ENCODE measurements around the gene DDIAS. TPM values are rescaled to one million over a fixed set of nuclear protein-coding genes. Genes with fewer than 3 reads are reported as not detected.
A peak's percentile ranks its signal among the peaks of the same experiment; 100 is the strongest.
"Not testable (repeated sequence)": the region's sequence is repeated elsewhere in the genome, so short reads cannot be mapped to it uniquely, and the experiment has no call there.

The DDIAS gene
- total and polyA plus RNA-seq, 2 donors (not counting 3 experiments of a cell fraction or from before 2014, with no cell fraction given) = 4.5 to 9.2 TPM

DNA sequence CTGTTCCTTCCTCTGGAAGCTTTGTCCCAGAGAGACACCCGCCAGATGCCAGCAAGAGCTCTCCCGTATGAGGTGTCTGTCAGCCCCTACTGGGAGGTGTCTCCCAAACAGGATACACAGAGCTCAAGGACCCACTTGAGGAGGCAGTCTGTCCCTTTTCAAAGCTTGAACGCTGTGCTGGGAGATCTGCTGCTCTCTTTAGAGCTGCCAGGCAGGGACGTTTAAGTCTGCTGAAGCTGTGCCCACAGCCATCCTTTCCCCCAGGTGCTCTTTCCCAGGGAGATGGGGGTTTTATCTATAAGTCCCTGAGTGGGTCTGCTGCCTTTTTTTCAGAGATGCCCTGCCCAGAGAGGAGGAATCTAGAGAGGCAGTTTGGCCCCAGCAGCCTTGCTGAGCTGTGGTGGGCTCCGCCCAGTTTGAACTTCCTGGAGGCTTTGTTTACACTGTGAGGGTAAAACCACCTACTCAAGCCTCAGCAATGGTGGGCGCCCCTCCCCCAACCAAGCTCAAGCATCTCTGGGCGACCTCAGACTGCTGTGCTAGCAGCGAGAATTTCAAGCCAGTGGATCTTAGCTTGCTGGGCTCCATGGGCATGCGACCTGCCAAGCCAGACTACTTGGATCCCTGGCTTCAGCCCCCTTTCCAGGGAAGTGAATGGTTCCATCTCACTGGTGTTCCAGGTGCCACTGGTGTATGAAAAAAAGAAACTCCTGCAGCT, 54.4 kb downstream of the DDIAS start:
- dilution Hi-C loops (cut with MboI; ENCODE audit: extremely low pct_ligation_motif_present, low sequenced_read_pairs); H3K36me3 ChIP-seq (ENCODE audit: control insufficient read depth in 2 of 2, extremely low read depth in 1 of 2, insufficient read depth in 2 of 2, low read length in 2 of 2); H3K9me3 ChIP-seq (replicated peaks; ENCODE audit: control insufficient read depth, insufficient read depth, low read length); H3K9me1 ChIP-seq (replicated peaks; ENCODE audit: control insufficient read depth, extremely low read depth, insufficient read depth, low read length); H3K4me1 ChIP-seq (ENCODE audit: control insufficient read depth, extremely low read depth, insufficient read depth, low read length); H3K27me3 ChIP-seq (ENCODE audit: control insufficient read depth in 2 of 2, insufficient read depth in 2 of 2, low read length in 2 of 2); H3K79me2 ChIP-seq (ENCODE audit: control insufficient read depth, insufficient read depth, low read length); POLR2A ChIA-PET; FAIRE-seq; DNase-seq (ENCODE audit: low read depth, low spot score); H3K9ac ChIP-seq (replicated peaks; ENCODE audit: extremely low read depth, insufficient read depth, low read length); H3K4me2 ChIP-seq (ENCODE audit: insufficient read depth, low read length); H3K27ac ChIP-seq (ENCODE audit: insufficient read depth, low read depth, low read length); BruUV-seq (replicated peaks); H4K20me1 ChIP-seq (replicated peaks; ENCODE audit: control insufficient read depth, extremely low read depth, insufficient read depth, low read length); intact Hi-C loops (cut with micrococcal nuclease); H3K4me3 ChIP-seq (replicated peaks in 1 of 3; ENCODE audit: insufficient read depth in 1 of 3, low read depth in 1 of 3, low read length in 3 of 3): not testable (repeated sequence)
- CTCF ChIA-PET = interaction anchor here (0.9 to 1.9 kb wide), 2 partner anchors 9 to 32 kb away, joined by 4 to 5 read pairs; no protein-coding TSS in a partner anchor
- peak overlapping the region; percentile 23 for H2AFZ ChIP-seq (ENCODE audit: low read depth, low read length)

GRCh38 chr11:82959987-82960778, 58.6 kb downstream of the DDIAS start:
- H3K4me2 ChIP-seq (ENCODE audit: insufficient read depth, low read length) = no peak overlapping the region
- dilution Hi-C loops (cut with MboI; ENCODE audit: extremely low pct_ligation_motif_present, low sequenced_read_pairs) = no loop called here
- no peak overlapping the region for H3K9ac ChIP-seq (replicated peaks; ENCODE audit: extremely low read depth, insufficient read depth, low read length)
- intact Hi-C loops (cut with micrococcal nuclease) = no loop called here
- no peak overlapping the region for H2AFZ ChIP-seq (ENCODE audit: low read depth, low read length)
- ChIA-PET POLR2A (no interaction called here), CTCF (interaction anchor here (3.0 kb wide), 1 partner anchor 33 kb away, joined by 7 read pairs; no protein-coding TSS in a partner anchor)
- no TSS peak for BruUV-seq (replicated peaks)
- no peak for FAIRE-seq
- H3K79me2 ChIP-seq (ENCODE audit: control insufficient read depth, insufficient read depth, low read length) = no peaks in the 10 kb centered on the region
- H3K4me3 ChIP-seq (replicated peaks in 1 of 3; ENCODE audit: insufficient read depth in 1 of 3, low read depth in 1 of 3, low read length in 3 of 3) = no peak overlapping the region
- no peaks in the 10 kb centered on the region for H3K4me1 ChIP-seq (ENCODE audit: control insufficient read depth, extremely low read depth, insufficient read depth, low read length)
- no peak overlapping the region for H3K27ac ChIP-seq (ENCODE audit: insufficient read depth, low read depth, low read length)
- no peaks in the 10 kb centered on the region for H4K20me1 ChIP-seq (replicated peaks; ENCODE audit: control insufficient read depth, extremely low read depth, insufficient read depth, low read length)
- H3K9me1 ChIP-seq (replicated peaks; ENCODE audit: control insufficient read depth, extremely low read depth, insufficient read depth, low read length) = no peaks in the 10 kb centered on the region
- TF ChIP-seq JUN (IDR thresholded peaks at IDR 0.05; ENCODE audit: borderline replicate concordance, insufficient read depth, insufficient read length, low read depth) (no peak), MYC (IDR thresholded peaks at IDR 0.05; ENCODE audit: low read depth, low read length) (no peak), GATA2 (IDR thresholded peaks at IDR 0.05; ENCODE audit: insufficient read depth, insufficient read length, low read depth, low read length) (no peak), EZH2 (IDR thresholded peaks at IDR 0.05; ENCODE audit: borderline replicate concordance, low read depth, low read length, severe bottlenecking) (no peak)
- TF ChIP-seq, protein P1, sequence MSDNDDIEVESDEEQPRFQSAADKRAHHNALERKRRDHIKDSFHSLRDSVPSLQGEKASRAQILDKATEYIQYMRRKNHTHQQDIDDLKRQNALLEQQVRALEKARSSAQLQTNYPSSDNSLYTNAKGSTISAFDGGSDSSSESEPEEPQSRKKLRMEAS (IDR thresholded peaks at IDR 0.05; ENCODE audit: insufficient read depth, insufficient read length) = no peak
- DNase-seq (ENCODE audit: low read depth, low spot score) = no peak
- no peaks in the 10 kb centered on the region for H3K27me3 ChIP-seq (ENCODE audit: control insufficient read depth in 2 of 2, insufficient read depth in 2 of 2, low read length in 2 of 2)
- no peaks in the 10 kb centered on the region for H3K9me3 ChIP-seq (replicated peaks; ENCODE audit: control insufficient read depth, insufficient read depth, low read length)
- no peaks in the 10 kb centered on the region for H3K36me3 ChIP-seq (ENCODE audit: control insufficient read depth in 2 of 2, extremely low read depth in 1 of 2, insufficient read depth in 2 of 2, low read length in 2 of 2)
